Limb (tissue), 2 donors: Measurements from ENCODE around the gene CCDC121.

Experiments
- DNase-seq, 2 donors: peaks; one replicate each; pipeline ENCODE4 v3.0.0-alpha.2; 2016; ENCODE audit errors: extremely low spot score in 2 of 2

CCDC121 gene

DNA sequence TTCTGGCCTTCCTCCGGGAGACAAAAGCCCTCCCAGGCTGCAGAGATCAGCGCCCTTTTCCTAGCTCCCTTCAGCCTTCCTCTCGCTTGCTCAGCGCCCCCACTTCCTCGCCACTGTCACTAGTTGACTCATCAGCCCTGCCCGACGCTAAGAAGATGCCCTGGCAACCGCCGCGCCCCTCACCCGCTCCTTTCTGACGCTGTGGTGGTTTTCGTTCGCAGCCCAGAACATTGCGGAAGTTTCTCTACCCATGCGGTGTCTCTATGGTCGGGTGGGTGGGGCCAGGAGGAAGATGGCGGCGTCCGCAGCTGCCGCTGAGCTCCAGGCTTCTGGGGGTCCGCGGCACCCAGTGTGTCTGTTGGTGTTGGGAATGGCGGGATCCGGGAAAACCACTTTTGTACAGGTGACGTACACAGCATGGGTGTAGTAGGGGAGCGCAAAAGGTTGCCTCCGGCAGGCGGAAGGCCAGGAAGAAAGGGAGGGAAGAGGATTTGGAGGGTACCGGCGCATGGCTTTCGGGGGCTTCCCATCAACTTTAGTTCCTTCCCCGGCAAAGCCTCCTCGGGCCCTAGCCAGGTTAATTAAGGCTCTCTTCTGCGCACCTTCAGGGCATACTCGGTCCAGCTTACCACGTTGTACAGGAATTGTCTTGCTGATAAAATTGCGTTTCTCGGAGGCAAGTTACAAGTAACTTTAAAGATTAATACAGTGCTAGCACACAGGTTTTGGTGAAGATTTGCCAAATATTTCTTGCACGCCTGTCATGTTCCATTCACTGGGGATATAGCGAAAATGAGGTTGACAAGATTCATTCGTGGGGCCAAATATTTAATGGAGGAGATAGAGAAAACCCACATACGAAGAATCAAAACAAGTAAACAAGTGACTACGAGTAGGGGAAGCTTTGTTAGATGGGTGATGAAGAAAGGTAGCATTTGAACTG, at the start of gene CCDC121, which contains the start of gene GPN1:
TSS of gene CCDC121 (minus strand) at position 246 of the 943 bp plus-strand sequence. CDS start 1,213 bp downstream, outside the sequence.
TSS of gene GPN1 (plus strand) at position 284 of the 943 bp plus-strand sequence. CDS start at position 293, 9 bp downstream.
- peak; percentile 87 to 89 for DNase-seq

DNA sequence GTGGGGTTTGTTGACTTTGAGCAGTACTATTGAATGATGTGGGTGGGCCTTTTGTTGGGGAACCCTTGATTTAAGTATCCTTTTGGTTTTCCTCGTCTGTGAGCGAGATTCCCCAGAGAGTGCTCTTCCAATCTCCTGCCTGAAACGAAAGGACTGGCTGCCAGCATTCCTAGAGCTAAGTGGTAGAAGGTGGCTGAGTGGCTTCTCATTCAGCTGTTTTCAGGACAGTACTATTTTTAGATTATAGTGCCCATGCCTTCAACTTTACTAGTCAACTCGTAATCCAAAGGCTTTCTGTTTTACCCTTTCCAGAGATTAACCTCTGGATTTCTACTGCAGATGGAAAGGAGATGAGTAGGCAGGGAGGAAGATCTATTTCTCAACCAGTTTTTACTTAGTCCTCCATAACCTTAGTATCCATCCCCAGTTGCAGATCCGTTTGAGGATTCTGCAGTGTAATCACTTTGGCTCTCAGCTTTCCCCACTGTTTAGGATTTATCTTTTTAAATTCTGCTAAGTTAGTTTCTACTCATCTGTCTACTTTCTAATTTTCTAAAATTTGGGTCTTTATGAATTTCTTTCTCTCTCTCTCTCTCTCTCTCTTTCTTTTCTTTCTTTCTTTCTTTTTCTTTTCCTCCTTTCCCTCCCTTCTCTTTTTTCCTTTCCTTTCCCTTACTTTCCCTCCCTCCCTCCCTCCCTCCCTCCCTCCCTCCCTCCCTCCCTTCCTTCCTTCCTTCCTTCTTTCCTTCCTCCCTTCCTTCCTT, 44.1 kb upstream of the CCDC121 start:
- DNase-seq: no peak

DNA sequence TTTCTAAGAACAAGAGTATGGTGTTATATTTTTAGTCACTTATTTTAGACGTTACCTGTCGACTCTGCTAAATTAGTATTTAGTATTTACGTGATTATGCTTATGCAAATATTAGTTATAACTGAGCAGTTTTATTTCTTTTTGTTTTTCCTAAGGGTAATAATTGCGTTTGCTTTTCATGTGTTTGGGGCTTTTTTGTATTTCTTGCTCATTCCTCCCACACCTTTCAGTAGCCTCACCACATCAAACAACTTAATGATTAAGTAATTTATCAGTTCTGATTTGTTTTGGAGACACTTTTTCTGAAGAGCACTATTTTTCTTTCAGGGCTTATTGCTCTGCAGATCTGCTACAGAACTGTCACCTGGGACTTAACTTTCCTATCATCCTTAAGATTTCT, 42.4 kb upstream of the CCDC121 start:
- DNase-seq: no peak

- no peak for DNase-seq
Measured at GRCh38 chr2:27667446-27667845, 38.6 kb upstream of the CCDC121 start.

DNA sequence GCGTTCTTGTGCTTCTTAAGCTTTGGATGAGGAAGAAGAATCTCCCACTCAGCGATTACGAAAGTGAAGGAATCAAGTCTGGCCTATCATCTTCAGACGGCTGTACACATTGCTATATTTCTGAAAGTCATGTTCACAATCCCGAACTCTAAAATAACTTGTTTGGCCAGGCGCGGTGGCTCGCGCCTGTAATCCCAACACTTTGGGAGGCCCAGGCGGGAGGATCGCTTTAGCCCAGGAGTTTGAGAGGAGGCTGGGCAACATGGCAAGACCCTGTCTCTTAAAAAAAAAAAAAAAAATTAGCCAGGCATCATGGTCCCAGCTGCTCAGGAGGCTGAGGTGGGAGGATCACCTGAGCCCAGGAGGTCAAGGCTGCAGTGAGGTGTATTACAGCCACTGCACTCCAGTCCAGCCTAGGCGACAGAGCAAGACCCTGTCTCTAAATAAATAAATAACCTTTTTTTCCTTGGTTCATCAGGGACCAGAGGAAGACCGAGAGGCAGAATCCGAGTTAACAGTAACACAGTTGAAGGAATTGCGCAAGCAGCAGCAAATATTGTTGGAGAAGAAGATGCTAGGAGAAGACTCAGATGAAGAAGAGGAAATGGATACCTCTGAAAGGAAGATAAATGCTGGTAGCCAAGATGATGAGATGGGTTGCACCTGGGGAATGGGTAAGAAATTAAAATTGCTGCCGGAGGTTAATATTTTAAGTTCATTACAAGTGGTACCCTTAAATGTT, 36.0 kb upstream of the CCDC121 start:
- DNase-seq: no peak

DNA sequence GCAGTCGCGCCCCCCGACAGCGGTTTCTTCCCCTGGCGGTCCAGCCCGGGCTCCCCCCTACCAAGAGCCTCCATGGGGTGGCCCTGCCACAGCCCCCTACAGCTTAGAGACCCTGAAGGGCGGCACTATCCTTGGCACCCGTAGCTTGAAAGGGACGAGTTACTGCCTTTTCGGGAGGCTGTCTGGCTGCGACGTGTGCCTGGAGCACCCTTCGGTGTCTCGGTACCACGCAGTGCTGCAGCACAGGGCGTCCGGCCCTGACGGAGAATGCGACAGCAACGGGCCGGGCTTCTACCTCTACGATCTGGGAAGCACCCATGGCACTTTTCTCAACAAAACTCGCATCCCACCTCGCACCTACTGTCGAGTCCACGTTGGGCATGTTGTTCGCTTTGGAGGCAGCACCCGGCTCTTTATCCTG, 35.4 kb upstream of the CCDC121 start:
- no peak for DNase-seq

DNA sequence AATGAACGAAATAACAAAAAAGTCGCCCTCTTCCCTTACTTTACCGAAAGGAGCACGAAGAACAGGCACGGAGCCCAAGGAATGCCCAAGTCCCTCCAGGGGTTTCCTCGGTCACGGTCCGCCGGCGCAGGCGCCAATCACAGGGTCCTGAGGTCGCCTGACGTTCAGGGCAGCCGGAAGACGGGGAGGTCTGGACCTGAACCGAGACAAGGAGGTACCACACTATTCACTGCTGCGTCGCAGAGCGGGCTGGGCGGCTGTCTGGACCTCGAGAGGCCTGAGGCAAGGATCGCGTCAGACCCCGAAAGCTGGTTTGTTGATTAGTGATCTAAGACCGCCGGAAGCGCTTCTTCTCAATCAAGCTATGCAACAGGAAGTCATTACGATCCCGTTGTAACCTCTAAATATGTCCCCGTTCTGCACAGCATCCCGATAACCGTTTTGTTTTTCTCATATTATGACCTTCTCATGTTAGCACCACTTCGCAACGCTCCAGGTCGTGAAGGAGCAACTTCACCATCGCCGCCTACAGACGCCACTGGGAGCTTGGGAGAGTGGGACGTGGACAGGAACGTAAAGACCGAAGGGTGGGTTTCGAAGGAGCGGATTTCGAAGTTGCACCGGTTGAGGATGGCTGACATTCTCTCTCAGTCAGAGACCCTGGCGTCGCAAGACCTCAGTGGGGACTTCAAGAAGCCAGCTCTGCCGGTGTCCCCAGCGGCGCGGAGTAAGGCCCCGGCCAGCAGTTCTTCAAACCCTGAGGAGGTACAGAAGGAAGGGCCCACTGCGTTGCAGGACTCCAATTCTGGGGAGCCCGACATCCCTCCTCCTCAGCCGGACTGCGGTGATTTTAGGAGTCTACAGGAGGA, 34.7 kb upstream of the CCDC121 start, which contains the start of the genes SLC4A1AP and SUPT7L:
TSS of gene SLC4A1AP (plus strand) at position 605 of the 869 bp plus-strand sequence. CDS start at position 631, 26 bp downstream.
TSS of gene SUPT7L (minus strand) at position 330 of the 869 bp plus-strand sequence. CDS start 1,422 bp downstream, outside the sequence.
- peak; percentile 87 to 88 for DNase-seq

- no peak for DNase-seq
Measured at GRCh38 chr2:27661371-27661770, 32.6 kb upstream of the CCDC121 start.

- no peak for DNase-seq
Measured at GRCh38 chr2:27655155-27655951, 26.5 kb upstream of the CCDC121 start.

DNA sequence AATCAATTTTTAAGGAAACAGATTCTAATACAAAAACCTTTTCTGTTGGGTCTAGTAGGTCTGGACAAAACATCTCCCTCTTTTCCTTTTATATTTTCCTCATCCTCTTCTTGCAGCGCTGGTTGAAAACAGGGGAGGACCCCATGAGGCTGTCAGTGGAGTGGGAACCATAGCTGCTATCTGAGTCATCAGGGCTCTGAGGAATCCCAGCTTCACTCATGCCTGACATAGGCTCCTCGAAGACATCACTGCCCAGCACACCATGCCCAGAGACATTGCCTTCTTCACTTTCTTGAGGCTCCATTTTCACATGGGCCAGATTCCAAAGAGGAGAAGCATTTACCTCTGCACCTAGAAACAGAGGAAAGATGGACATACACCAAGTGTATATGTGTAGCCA, 24.6 kb upstream of the CCDC121 start:
- DNase-seq: no peak

GRCh38 chr2:27652790-27653189, 24.0 kb upstream of the CCDC121 start:
- DNase-seq: no peak

DNA sequence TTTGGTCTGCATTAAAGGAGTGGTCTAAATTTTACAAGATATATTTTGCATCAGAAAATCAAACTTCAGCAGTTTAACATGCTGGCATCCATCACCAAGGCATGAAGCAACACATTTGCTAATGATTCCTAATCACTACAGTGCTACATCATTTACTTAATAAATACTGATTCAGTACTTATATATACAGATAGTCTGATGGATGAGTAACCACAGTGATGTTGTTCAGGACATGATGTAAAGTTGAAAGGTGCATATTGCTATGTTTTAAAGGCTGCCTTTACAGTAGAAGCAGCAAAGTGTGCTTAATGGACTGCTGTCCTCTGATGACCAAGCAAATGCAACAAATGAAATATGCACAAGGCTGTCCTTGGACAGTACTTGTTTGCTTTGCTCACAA, 23.5 kb upstream of the CCDC121 start:
- DNase-seq: no peak

DNA sequence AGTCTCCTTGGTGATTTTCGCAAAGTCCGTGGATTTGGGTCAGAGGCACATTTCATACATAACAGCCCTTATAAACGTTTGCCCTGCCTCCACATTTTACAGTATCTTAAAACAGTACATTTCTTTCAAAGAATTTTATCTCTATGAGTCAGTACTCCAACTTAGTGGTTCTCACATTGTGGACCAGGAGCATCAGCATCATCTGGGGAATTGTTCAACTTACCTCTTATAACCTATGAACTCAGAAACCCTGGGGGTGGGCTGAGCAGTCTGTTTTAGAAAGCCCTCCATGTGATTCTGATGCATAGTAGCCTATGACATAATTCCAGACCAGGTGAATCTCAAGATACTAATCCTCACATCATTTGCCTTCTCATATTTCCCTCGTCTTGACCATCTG, 22.2 kb upstream of the CCDC121 start:
- DNase-seq: no peak

DNA sequence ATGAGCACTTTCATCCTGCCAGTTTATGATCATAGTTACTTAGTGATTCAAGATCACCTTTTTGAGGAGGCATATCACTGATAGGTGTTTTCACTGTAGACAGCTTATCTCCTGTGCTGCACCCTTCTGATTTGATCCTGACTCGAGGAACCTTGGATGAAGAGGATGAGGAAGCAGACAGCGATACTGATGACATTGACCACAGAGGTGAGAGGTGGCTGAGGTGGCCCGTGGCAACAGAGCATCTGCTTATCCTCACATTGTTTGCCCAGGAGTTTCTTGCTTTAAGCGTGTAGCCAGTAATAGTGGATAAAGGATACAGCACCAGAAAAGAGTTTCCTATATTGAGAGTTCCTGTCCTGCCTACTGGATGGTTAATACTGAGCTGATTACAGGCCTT, 18.9 kb upstream of the CCDC121 start:
- DNase-seq: no peak

- DNase-seq: no peak
Measured at GRCh38 chr2:27647289-27647688, 18.5 kb upstream of the CCDC121 start.

- DNase-seq: no peak
Measured at GRCh38 chr2:27645197-27645596, 16.4 kb upstream of the CCDC121 start.

DNA sequence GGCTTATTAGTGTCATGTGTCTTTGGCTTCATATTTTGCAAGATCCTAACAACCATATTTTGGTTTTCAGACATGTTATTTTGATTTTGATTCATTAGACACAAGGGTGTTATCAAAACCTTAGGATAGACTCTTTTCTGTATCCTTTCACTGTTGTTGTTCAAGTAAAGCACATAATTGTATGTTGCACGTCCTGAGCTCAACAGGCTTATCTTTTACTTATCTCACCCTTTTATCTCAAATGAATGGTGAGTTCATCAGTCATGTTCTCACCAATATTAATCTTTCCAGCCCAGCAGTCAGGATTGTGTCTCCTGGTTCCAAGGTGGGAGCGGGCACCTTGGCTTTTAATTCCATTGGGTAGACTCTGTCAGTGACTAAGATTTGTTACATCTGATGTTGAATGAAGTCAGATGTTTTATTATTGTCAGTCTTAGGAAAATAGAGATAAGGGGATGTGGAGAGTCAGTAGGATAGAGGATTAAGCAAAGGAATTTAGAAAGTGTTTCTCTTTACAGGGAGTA, 12.0 kb upstream of the CCDC121 start:
- no peak for DNase-seq

- no peak for DNase-seq
Measured at GRCh38 chr2:27638709-27639108, 9.9 kb upstream of the CCDC121 start.

DNA sequence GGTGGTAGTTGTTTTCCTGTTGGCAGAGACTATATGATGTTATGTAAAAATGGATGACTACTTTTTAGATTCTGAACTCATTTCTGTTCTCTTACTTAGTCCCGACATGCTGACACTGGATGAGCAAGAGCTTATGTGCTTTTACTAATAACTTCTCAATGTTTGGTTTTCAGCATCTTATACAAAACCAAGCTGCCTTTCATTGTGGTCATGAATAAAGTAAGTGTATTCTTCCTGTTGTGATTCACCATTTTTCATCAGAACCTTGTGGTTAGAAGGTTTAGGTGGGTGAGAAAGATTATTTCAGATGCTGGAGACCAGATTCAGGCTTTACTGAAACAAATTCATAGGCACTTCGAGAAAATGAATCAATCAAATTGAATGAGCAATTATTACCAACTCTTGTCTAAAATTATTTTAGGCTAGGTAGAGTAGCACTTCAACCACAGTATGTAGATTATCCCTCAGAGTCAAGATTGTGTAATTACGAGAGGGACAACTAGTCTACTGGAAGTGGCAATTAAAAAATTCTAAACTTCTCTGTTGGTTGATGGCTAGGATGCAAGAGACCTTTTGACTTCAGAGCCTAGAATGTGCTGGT, 9.3 kb upstream of the CCDC121 start:
- DNase-seq: no peak
